PC-9 (cell line): Measurements from ENCODE around the gene FHDC1. TPM values are rescaled to one million over a fixed set of nuclear protein-coding genes. Genes with fewer than 3 reads are reported as not detected.

Source experiments
- BruUV-seq: library from RNA; stranded (reverse); fragments of 400-500 nt; replicated peaks from 2 replicates; lab custom pipeline; 2021; lab: Mats Ljungman, UMichigan
- CTCF ChIA-PET: fragments of 300-600 bp; sonication (Branson Sonifier 250); formaldehyde crosslinking; loops from one replicate; lab custom pipeline; 2022; ENCODE audit warnings: antibody characterized with exemption; lab: Charles Lee
- POLR2A ChIA-PET: fragments of 300-600 bp; sonication (Branson Sonifier 250); formaldehyde crosslinking; loops from one replicate; lab custom pipeline; 2022; ENCODE audit warnings: antibody characterized with exemption; ENCODE audit not compliant: unreplicated experiment; lab: Charles Lee
- DNase-seq, 2 experiments: peaks; one replicate each; pipeline versions ENCODE4 v3.0.0 to v3.0.0-alpha.2; 2015 to 2022; ENCODE audit warnings: mixed read lengths in 1 of 2
- H2AFZ ChIP-seq: fragments of 200-600 bp; sonication (generic); 2 replicates; pipeline ENCODE4 v1.8.1; 2017; ENCODE audit warnings: antibody characterized with exemption
- H3F3A ChIP-seq: fragments of 200-600 bp; sonication (generic); 2 replicates; pipeline ENCODE4 v1.8.1; 2017; ENCODE audit warnings: antibody characterized with exemption, mild to moderate bottlenecking, low read depth; ENCODE audit not compliant: insufficient read depth
- H3K27ac ChIP-seq: fragments of 200-600 bp; sonication (generic); 2 replicates; pipeline ENCODE4 v1.6.1; 2016; ENCODE audit warnings: mixed run types
- H3K27me3 ChIP-seq: fragments of 200-600 bp; sonication (generic); 2 replicates; pipeline ENCODE4 v1.6.1; 2016; ENCODE audit warnings: low read depth, mixed run types; ENCODE audit not compliant: insufficient read depth
- H3K36me3 ChIP-seq: fragments of 200-600 bp; sonication (generic); 2 replicates; pipeline ENCODE4 v1.6.1; 2016; ENCODE audit warnings: low read depth, mixed run types
- H3K4me1 ChIP-seq: fragments of 200-600 bp; sonication (generic); replicated peaks from 2 replicates; pipeline ENCODE4 v1.6.1; 2016; ENCODE audit warnings: mixed run types; ENCODE audit not compliant: insufficient read depth
- H3K4me2 ChIP-seq: fragments of 200-600 bp; sonication (generic); 2 replicates; pipeline ENCODE4 v1.6.1; 2017; ENCODE audit warnings: mixed run types
- H3K4me3 ChIP-seq: fragments of 200-600 bp; sonication (generic); 2 replicates; pipeline ENCODE4 v1.6.1; 2016; ENCODE audit warnings: mixed run types
- H3K79me2 ChIP-seq: fragments of 200-600 bp; sonication (generic); 2 replicates; pipeline ENCODE4 v1.6.1; 2017; ENCODE audit warnings: low read depth, mixed run types
- H3K9me2 ChIP-seq: fragments of 200-600 bp; sonication (generic); 2 replicates; pipeline ENCODE4 v1.8.1; 2017; ENCODE audit warnings: mild to moderate bottlenecking; ENCODE audit not compliant: insufficient read depth
- H3K9me3 ChIP-seq: fragments of 200-600 bp; sonication (generic); 2 replicates; pipeline ENCODE4 v1.8.1; 2016; ENCODE audit warnings: low read depth; ENCODE audit not compliant: insufficient read depth
- H4K20me1 ChIP-seq: fragments of 200-600 bp; sonication (generic); 2 replicates; pipeline ENCODE4 v1.8.1; 2017; ENCODE audit not compliant: insufficient read depth
- EZH2 ChIP-seq: fragments of 200-600 bp; sonication (generic); IDR thresholded peaks from 2 replicates; pipeline ENCODE4 v1.8.0; 2017; ENCODE audit warnings: antibody characterized with exemption, low read depth
- intact Hi-C: fragments of 100-400 bp; cut with micrococcal nuclease; formaldehyde crosslinking; loops from one replicate; pipeline ENCODE4 v1.10.0; 2022; ENCODE audit not compliant: unreplicated experiment
- total RNA-seq: library from RNA; stranded (reverse); gene quantifications from 2 replicates; pipeline ENCODE4 v1.2.3, GENCODE V29; 2021
- TF ChIP-seq, protein P1 (sequence below): fragments of 200-600 bp; sonication (generic); conservative IDR thresholded peaks from 2 replicates; pipeline ENCODE4 v1.6.1; 2017; ENCODE audit warnings: mixed run types, antibody characterized with exemption, mild to moderate bottlenecking, moderate library complexity

The FHDC1 gene
- total RNA-seq, 1 experiment from 2014 or later, result 17.4 TPM

DNA sequence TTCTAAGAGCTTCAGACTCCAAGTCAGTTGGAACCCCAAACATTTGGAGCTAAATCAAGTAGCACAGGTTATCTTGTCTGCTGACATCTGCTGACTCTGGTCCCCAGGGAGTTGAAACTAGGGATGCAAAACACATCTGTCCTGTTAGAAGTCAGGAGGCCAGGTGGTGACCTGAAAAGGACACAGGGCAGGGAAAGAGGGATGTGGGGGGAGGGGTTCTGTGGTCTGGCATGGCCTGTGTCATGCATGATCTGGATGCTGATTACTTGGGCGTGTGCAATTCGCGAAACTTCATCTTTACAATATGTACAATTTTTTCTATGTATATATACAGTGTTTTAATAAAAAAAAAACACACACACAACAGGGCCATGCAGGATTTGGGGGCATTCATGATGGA is 55.3 kb downstream of the FHDC1 start:
- TF ChIP-seq EZH2, result no peak
- TF ChIP-seq, protein P1, sequence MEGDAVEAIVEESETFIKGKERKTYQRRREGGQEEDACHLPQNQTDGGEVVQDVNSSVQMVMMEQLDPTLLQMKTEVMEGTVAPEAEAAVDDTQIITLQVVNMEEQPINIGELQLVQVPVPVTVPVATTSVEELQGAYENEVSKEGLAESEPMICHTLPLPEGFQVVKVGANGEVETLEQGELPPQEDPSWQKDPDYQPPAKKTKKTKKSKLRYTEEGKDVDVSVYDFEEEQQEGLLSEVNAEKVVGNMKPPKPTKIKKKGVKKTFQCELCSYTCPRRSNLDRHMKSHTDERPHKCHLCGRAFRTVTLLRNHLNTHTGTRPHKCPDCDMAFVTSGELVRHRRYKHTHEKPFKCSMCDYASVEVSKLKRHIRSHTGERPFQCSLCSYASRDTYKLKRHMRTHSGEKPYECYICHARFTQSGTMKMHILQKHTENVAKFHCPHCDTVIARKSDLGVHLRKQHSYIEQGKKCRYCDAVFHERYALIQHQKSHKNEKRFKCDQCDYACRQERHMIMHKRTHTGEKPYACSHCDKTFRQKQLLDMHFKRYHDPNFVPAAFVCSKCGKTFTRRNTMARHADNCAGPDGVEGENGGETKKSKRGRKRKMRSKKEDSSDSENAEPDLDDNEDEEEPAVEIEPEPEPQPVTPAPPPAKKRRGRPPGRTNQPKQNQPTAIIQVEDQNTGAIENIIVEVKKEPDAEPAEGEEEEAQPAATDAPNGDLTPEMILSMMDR, result no peak
- no peak overlapping the region for H3K4me3 ChIP-seq
- TSS peak; percentile 93 for BruUV-seq
- peaks cover 30% of the 10 kb centered on the region for H3K4me1 ChIP-seq
- H3K36me3 ChIP-seq, result no peaks in the 10 kb centered on the region
- POLR2A ChIA-PET, result interaction anchor here (1.2 kb wide), 1 partner anchor 11 kb away, joined by 5 read pairs; no protein-coding TSS in a partner anchor
- no peaks in the 10 kb centered on the region for H3K9me3 ChIP-seq
- DNase-seq, result no peak
- H3K9me2 ChIP-seq, result no peaks in the 10 kb centered on the region
- no peak overlapping the region for H2AFZ ChIP-seq
- CTCF ChIA-PET, result interaction anchor here (0.9 to 1.5 kb wide), 4 partner anchors 10 to 92 kb away, joined by 3 to 9 read pairs (median 6); partner anchors contain the start of gene FHDC1
- H3K4me2 ChIP-seq, result no peak overlapping the region
- H3K27me3 ChIP-seq, result no peaks in the 10 kb centered on the region
- no peaks in the 10 kb centered on the region for H4K20me1 ChIP-seq
- H3F3A ChIP-seq, result peaks cover 5% of the 10 kb centered on the region
- no peaks in the 10 kb centered on the region for H3K79me2 ChIP-seq
- H3K27ac ChIP-seq, result no peak overlapping the region
- intact Hi-C loops, result loop anchor here (10.0 kb wide), 2 partner anchors 213 to 303 kb away; partner anchors contain the start of gene TRIM2

DNA sequence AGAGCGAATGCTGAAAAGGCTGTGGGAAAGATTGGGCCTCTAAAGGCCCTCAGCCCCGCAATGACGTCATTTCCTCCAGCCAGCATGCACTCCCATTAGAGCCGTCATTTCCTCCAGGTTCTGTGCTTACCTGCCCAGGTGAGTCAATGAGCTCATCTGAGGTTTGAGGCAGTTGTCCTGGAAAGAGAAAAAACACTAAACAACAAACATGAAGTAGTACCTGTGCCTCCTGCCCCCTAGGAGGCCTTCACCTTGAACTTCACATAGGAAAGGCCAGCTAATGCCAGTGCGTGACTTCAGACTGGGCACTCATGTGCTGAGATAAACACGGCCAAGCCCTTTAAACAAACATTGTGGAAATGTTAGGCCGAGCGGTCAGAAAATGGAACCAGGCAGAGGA is 55.9 kb downstream of the FHDC1 start:
- ChIA-PET CTCF (interaction anchor here (0.9 to 1.5 kb wide), 2 partner anchors 11 to 23 kb away, joined by 4 to 9 read pairs; no protein-coding TSS in a partner anchor), POLR2A (interaction anchor here (0.6 to 0.7 kb wide), 4 partner anchors 19 to 302 kb away, joined by 3 to 10 read pairs (median 4); no protein-coding TSS in a partner anchor)
- TF ChIP-seq, protein P1, result no peak; the same call in 1 of the 2 replicates
- TF ChIP-seq EZH2, result no peak
- Histone ChIP-seq H3F3A (peaks cover 11% of the 10 kb centered on the region), H3K9me3 (no peaks in the 10 kb centered on the region), H3K27me3 (no peaks in the 10 kb centered on the region), H3K36me3 (no peaks in the 10 kb centered on the region), H3K4me1 (peaks cover 36% of the 10 kb centered on the region), H2AFZ (no peak overlapping the region), H3K4me2 (peak overlapping the region; percentile 19; the same call in 1 of the 2 replicates), H3K79me2 (no peaks in the 10 kb centered on the region), H4K20me1 (no peaks in the 10 kb centered on the region), H3K27ac (no peak overlapping the region), H3K9me2 (no peaks in the 10 kb centered on the region), H3K4me3 (no peak overlapping the region)
- DNase-seq, result peak; percentile 69 to 77
- intact Hi-C loops, result loop anchor here (1.0 to 10.0 kb wide), 4 partner anchors 11 to 303 kb away; partner anchors contain the start of gene TRIM2
- BruUV-seq, result no TSS peak

DNA sequence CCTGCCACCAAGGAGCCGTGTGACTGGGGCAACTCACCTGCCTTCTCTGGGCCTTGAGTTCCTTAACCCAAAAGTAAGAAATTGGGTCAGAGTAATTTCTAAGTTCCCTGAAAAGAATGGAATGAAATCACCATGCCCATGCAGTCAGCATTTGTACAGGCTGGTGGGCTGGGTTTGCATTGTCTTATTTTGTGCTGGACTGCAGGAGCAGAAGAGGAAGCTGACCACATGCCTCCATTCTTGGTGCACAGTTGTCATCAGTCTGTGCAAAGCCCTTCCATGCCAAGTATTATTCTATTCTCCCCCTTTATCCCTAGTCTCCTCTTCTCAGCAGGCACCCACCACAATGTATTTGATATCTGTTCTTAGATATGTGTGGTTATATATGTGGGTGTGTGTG is 56.3 kb downstream of the FHDC1 start:
- H4K20me1 ChIP-seq, result no peaks in the 10 kb centered on the region
- no peak overlapping the region for H3K27ac ChIP-seq
- DNase-seq, result no peak
- intact Hi-C loops, result loop anchor here (1.0 to 10.0 kb wide), 4 partner anchors 11 to 302 kb away; partner anchors contain the start of gene TRIM2
- no peaks in the 10 kb centered on the region for H3K9me2 ChIP-seq
- TF ChIP-seq, protein P1, result no peak
- no peak for TF ChIP-seq EZH2
- peaks cover 14% of the 10 kb centered on the region for H3F3A ChIP-seq
- H3K27me3 ChIP-seq, result no peaks in the 10 kb centered on the region
- H3K9me3 ChIP-seq, result no peaks in the 10 kb centered on the region
- H3K4me1 ChIP-seq, result peaks cover 40% of the 10 kb centered on the region
- no peak overlapping the region for H3K4me3 ChIP-seq
- H3K79me2 ChIP-seq, result no peaks in the 10 kb centered on the region
- ChIA-PET POLR2A (interaction anchor here (0.6 to 0.7 kb wide), 4 partner anchors 18 to 302 kb away, joined by 3 to 10 read pairs (median 4); no protein-coding TSS in a partner anchor), CTCF (interaction anchor here (0.6 to 1.5 kb wide), 2 partner anchors 11 to 101 kb away, joined by 3 to 4 read pairs; no protein-coding TSS in a partner anchor)
- TSS peak; percentile 10 for BruUV-seq
- H3K4me2 ChIP-seq, result no peak overlapping the region
- no peak overlapping the region for H2AFZ ChIP-seq
- H3K36me3 ChIP-seq, result no peaks in the 10 kb centered on the region
